Ovary (tissue), 3 donors: ENCODE results near the gene OPRL1.

Experiments
- CTCF ChIP-seq, 3 donors: fragments of 450-650 bp in 2 of 3; fragments of 200-600 bp in 1 of 3; IDR thresholded peaks; one replicate each; pipeline versions ENCODE4 v1.5.1 to v1.8.0; 2016 to 2022; ENCODE audit warnings: antibody characterized with exemption in 3 of 3, mild to moderate bottlenecking in 1 of 3
- POLR2A ChIP-seq: fragments of 450-650 bp; IDR thresholded peaks from one replicate; pipeline ENCODE4 v1.6.1; 2017; ENCODE audit warnings: antibody characterized with exemption, mild to moderate bottlenecking, moderate library complexity
- donor health status: DM: no; HTN: no; CAD: no.

DNA sequence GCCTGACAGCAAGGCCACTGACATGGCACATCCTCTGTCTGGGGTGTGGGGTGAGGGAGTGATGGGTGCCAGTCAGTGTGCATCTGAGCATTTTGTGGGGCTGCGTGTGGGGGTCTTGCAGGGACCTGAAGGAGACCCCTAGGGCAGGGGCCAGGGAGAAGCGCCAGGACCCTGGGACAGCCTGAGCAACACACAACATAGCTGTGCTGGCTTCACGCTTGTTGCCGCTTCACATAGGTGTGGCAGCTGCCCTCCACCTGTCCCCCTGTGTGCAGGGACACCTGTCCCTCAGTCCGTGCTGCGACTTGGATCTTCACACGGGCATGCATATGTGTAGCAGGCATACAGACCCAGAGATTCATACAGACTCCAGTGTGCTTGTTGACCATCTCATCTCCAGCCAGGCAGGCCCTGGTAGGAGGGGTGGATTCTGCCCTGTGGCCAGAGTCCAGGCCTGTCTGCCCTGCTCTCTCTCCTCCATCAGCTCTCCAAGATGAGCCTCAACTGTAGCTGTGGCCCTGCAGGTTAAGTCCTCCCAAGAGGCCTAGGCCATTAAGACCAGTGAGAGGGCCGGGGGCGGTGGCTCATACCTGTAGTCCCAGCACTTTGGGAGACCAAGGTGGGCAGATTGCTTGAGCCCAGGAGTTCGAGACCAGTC lies 30.7 kb downstream of the OPRL1 start:
- no peak for TF ChIP-seq CTCF (IDR thresholded peaks at IDR 0.05)
- no peak for TF ChIP-seq POLR2A
